ENCODE data around the gene EFCAB8.

EFCAB8 gene

DNA sequence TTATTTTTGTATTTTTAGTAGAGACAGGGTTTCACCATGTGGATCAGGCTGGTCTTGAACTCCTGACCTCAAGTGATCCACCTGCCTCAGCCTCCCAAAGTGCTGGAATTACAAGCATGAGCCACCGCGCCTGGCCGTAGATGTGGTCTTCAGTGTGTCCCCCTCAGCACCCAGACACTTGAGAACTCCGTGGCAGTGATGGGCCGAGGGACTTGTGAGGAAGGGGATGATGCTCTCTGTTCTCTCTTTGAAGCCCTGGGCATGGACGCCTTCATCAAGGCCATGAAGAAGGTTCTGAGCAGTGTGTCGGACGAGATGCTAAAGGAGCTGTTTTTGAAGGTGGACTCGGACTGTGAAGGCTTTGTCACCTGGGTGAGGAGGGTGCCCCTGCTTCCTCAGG lies 16.9 kb downstream of the EFCAB8 start:
- TF ChIP-seq, protein P1, sequence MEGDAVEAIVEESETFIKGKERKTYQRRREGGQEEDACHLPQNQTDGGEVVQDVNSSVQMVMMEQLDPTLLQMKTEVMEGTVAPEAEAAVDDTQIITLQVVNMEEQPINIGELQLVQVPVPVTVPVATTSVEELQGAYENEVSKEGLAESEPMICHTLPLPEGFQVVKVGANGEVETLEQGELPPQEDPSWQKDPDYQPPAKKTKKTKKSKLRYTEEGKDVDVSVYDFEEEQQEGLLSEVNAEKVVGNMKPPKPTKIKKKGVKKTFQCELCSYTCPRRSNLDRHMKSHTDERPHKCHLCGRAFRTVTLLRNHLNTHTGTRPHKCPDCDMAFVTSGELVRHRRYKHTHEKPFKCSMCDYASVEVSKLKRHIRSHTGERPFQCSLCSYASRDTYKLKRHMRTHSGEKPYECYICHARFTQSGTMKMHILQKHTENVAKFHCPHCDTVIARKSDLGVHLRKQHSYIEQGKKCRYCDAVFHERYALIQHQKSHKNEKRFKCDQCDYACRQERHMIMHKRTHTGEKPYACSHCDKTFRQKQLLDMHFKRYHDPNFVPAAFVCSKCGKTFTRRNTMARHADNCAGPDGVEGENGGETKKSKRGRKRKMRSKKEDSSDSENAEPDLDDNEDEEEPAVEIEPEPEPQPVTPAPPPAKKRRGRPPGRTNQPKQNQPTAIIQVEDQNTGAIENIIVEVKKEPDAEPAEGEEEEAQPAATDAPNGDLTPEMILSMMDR (IDR thresholded peaks at IDR 0.05; ENCODE audit: low read depth, low read length, poor library complexity, severe bottlenecking) = no peak
- TF ChIP-seq EZH2phosphoT487 (IDR thresholded peaks at IDR 0.05; ENCODE audit: borderline replicate concordance, low read length) = no peak

DNA sequence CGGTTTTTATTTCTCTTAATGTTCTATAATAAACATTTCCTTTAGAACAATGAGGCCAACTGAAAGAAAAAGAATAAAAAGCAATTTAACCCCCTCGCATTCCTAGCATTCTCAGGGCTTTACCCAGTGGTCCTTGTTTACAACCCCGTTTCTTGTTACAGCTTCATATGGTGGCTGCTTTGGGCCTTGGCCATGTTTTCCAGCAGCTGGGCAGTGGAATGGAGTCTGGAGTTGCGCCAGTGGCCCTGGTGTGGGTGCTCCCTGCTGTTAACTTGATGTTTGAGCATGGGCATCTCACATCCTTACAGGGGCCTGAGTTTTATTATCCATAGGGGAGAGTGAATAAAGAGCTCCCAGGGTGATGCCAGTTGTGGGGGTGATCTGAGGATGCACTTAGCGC lies 18.8 kb downstream of the EFCAB8 start:
- H3K9me3 ChIP-seq (ENCODE audit: control insufficient read depth, insufficient read depth, low read length) = no peaks in the 10 kb centered on the region
- no peak overlapping the region for H3K4me3 ChIP-seq (ENCODE audit: low read length)
- no peaks in the 10 kb centered on the region for H3K27me3 ChIP-seq (ENCODE audit: control insufficient read depth, low read length)
- TF ChIP-seq, protein P1 (IDR thresholded peaks at IDR 0.05; ENCODE audit: low read depth, low read length, poor library complexity, severe bottlenecking) = no peak
- no peaks in the 10 kb centered on the region for H3K4me1 ChIP-seq (ENCODE audit: control insufficient read depth, low read length)
- H3K79me2 ChIP-seq (ENCODE audit: control insufficient read depth, low read length) = no peaks in the 10 kb centered on the region
- no peak overlapping the region for H3K27ac ChIP-seq (ENCODE audit: low read depth, low read length)
- no peaks in the 10 kb centered on the region for H3F3A ChIP-seq (ENCODE audit: control insufficient read depth, insufficient read depth)
- no peaks in the 10 kb centered on the region for H4K20me1 ChIP-seq (ENCODE audit: control insufficient read depth, insufficient read depth, low read depth, low read length)
- H3K36me3 ChIP-seq (ENCODE audit: control insufficient read depth, low read length) = no peaks in the 10 kb centered on the region
- no peaks in the 10 kb centered on the region for H3K9me2 ChIP-seq (replicated peaks; ENCODE audit: control insufficient read depth, low read length)
- H3K4me2 ChIP-seq (ENCODE audit: low read length) = no peak overlapping the region

More for the DNA sequence above, 16.9 kb downstream of the EFCAB8 start:
- Histone ChIP-seq H3F3A (ENCODE audit: control insufficient read depth, insufficient read depth) (no peaks in the 10 kb centered on the region), H3K4me3 (ENCODE audit: low read length) (no peak overlapping the region), H3K4me1 (ENCODE audit: control insufficient read depth, low read length) (no peaks in the 10 kb centered on the region), H3K79me2 (ENCODE audit: control insufficient read depth, low read length) (no peaks in the 10 kb centered on the region), H3K27me3 (ENCODE audit: control insufficient read depth, low read length) (no peaks in the 10 kb centered on the region), H3K27ac (ENCODE audit: low read depth, low read length) (no peak overlapping the region), H4K20me1 (ENCODE audit: control insufficient read depth, insufficient read depth, low read depth, low read length) (no peaks in the 10 kb centered on the region), H3K4me2 (ENCODE audit: low read length) (no peak overlapping the region), H3K36me3 (ENCODE audit: control insufficient read depth, low read length) (no peaks in the 10 kb centered on the region), H3K9me3 (ENCODE audit: control insufficient read depth, insufficient read depth, low read length) (no peaks in the 10 kb centered on the region), H3K9me2 (replicated peaks; ENCODE audit: control insufficient read depth, low read length) (no peaks in the 10 kb centered on the region)

- no peaks in the 10 kb centered on the region for H3K27me3 ChIP-seq (ENCODE audit: control insufficient read depth, low read length)
- H3K4me3 ChIP-seq (ENCODE audit: low read length) = no peak overlapping the region
- H3K9me2 ChIP-seq (replicated peaks; ENCODE audit: control insufficient read depth, low read length) = no peaks in the 10 kb centered on the region
- TF ChIP-seq, protein P1 (IDR thresholded peaks at IDR 0.05; ENCODE audit: low read depth, low read length, poor library complexity, severe bottlenecking) = no peak
- TF ChIP-seq EZH2phosphoT487 (IDR thresholded peaks at IDR 0.05; ENCODE audit: borderline replicate concordance, low read length) = no peak
- no peaks in the 10 kb centered on the region for H3K4me1 ChIP-seq (ENCODE audit: control insufficient read depth, low read length)
- H3K36me3 ChIP-seq (ENCODE audit: control insufficient read depth, low read length) = no peaks in the 10 kb centered on the region
- no peaks in the 10 kb centered on the region for H3K79me2 ChIP-seq (ENCODE audit: control insufficient read depth, low read length)
- H3K4me2 ChIP-seq (ENCODE audit: low read length) = no peak overlapping the region
- H4K20me1 ChIP-seq (ENCODE audit: control insufficient read depth, insufficient read depth, low read depth, low read length) = no peaks in the 10 kb centered on the region
- H3F3A ChIP-seq (ENCODE audit: control insufficient read depth, insufficient read depth) = no peaks in the 10 kb centered on the region
- no peak overlapping the region for H3K27ac ChIP-seq (ENCODE audit: low read depth, low read length)
- no peaks in the 10 kb centered on the region for H3K9me3 ChIP-seq (ENCODE audit: control insufficient read depth, insufficient read depth, low read length)
Measured at GRCh38 chr20:32878820-32879219, 20.1 kb downstream of the EFCAB8 start.

GRCh38 chr20:32879538-32879937 lies 20.8 kb downstream of the EFCAB8 start:
- no peaks in the 10 kb centered on the region for H3K79me2 ChIP-seq (ENCODE audit: control insufficient read depth, low read length)
- H3K9me2 ChIP-seq (replicated peaks; ENCODE audit: control insufficient read depth, low read length) = no peaks in the 10 kb centered on the region
- H3K27me3 ChIP-seq (ENCODE audit: control insufficient read depth, low read length) = no peaks in the 10 kb centered on the region
- no peak overlapping the region for H3K4me2 ChIP-seq (ENCODE audit: low read length)
- H3F3A ChIP-seq (ENCODE audit: control insufficient read depth, insufficient read depth) = no peaks in the 10 kb centered on the region
- TF ChIP-seq, protein P1 (IDR thresholded peaks at IDR 0.05; ENCODE audit: low read depth, low read length, poor library complexity, severe bottlenecking) = no peak
- no peak for TF ChIP-seq EZH2phosphoT487 (IDR thresholded peaks at IDR 0.05; ENCODE audit: borderline replicate concordance, low read length)
- no peak overlapping the region for H3K27ac ChIP-seq (ENCODE audit: low read depth, low read length)
- no peaks in the 10 kb centered on the region for H3K4me1 ChIP-seq (ENCODE audit: control insufficient read depth, low read length)
- no peaks in the 10 kb centered on the region for H3K36me3 ChIP-seq (ENCODE audit: control insufficient read depth, low read length)
- no peaks in the 10 kb centered on the region for H3K9me3 ChIP-seq (ENCODE audit: control insufficient read depth, insufficient read depth, low read length)
- no peak overlapping the region for H3K4me3 ChIP-seq (ENCODE audit: low read length)
- H4K20me1 ChIP-seq (ENCODE audit: control insufficient read depth, insufficient read depth, low read depth, low read length) = no peaks in the 10 kb centered on the region
